Cardiac septum (tissue), 1 donor: Measurements from ENCODE around the gene PRR5L. TPM values are rescaled to one million over a fixed set of nuclear protein-coding genes. Genes with fewer than 3 reads are reported as not detected.
"Not testable (repeated sequence)": the region's sequence is repeated elsewhere in the genome, so short reads cannot be mapped to it uniquely, and the experiment has no call there.

ENCODE experiments used
- DNase-seq: peaks from one replicate; pipeline ENCODE4 v3.0.0-alpha.2; 2020; ENCODE audit warnings: low spot score
- intact Hi-C: fragments of 100-400 bp; cut with DNase I; formaldehyde crosslinking; loops from one replicate; pipeline ENCODE4 v1.14.0; 2022
- total RNA-seq: library from RNA; stranded (reverse); fragmentation: NEBNext Ultra II Directional; extraction: Animal tissue kit (Norgen Biotek cat#: 25700); gene quantifications from one replicate; pipeline ENCODE4 v1.2.1, GENCODE V29; 2021
- donor health status: DM: no; HTN: no; CAD: no.

PRR5L gene
- total RNA-seq, 1 donor from 2014 or later: 4.0 TPM

- DNase-seq: no peak
- intact Hi-C loops: no loop called here
These were observed 211.9 kb downstream of the PRR5L start for GRCh38 chr11:36507824-36508489.

GRCh38 chr11:36508743-36509142, 212.7 kb downstream of the PRR5L start:
- DNase-seq: no peak
- intact Hi-C loops: loop anchor here (1.0 kb wide), 1 partner anchor 8 kb away; no protein-coding TSS in a partner anchor

GRCh38 chr11:36509201-36509639, 213.1 kb downstream of the PRR5L start:
- intact Hi-C loops: loop anchor here (1.0 kb wide), 1 partner anchor 9 kb away; no protein-coding TSS in a partner anchor
- DNase-seq: no peak

GRCh38 chr11:36509694-36510593, 213.9 kb downstream of the PRR5L start, which contains the start of gene TRAF6:
Gene TRAF6 (minus strand): TSS chr11:36510272. CDS start chr11:36501515, 8,757 bp downstream.
- DNase-seq: peak; percentile 96
- intact Hi-C loops: loop anchor here (1.0 kb wide), 1 partner anchor 10 kb away; no protein-coding TSS in a partner anchor

- intact Hi-C loops: no loop called here
These were observed 214.5 kb downstream of the PRR5L start for GRCh38 chr11:36510594-36510942.

GRCh38 chr11:36511062-36511461, 215.0 kb downstream of the PRR5L start:
- intact Hi-C loops, DNase-seq: not testable (repeated sequence)

More at GRCh38 chr11:36510594-36510942, 214.5 kb downstream of the PRR5L start:
- DNase-seq: no peak

- intact Hi-C loops: no loop called here
- DNase-seq: no peak
These were observed 215.9 kb downstream of the PRR5L start for GRCh38 chr11:36512016-36512415.

- no peak for DNase-seq
- intact Hi-C loops: no loop called here
These were observed 217.9 kb downstream of the PRR5L start for GRCh38 chr11:36513965-36514364.

Other genes with a start within 250 kb of the PRR5L start
- 33.9 TPM for gene COMMD9, start 6.9 kb upstream of the PRR5L start, total RNA-seq
- gene TRAF6, start 214.0 kb downstream of the PRR5L start, total RNA-seq: 17.8 TPM